Nephron (organoid): ENCODE measurements around the gene CHAD.
A peak's percentile ranks its signal among the peaks of the same experiment; 100 is the strongest.

Experiments
- H3K27ac Mint-ChIP-seq, 3 experiments: 2 replicates each; pipeline ENCODE4 v1.8.0; 2020; ENCODE audit warnings: mixed read lengths in 3 of 3, mild to moderate bottlenecking in 2 of 3, moderate library complexity in 1 of 3
- H3K27me3 Mint-ChIP-seq: 2 replicates; pipeline ENCODE4 v1.8.0; 2021; ENCODE audit warnings: low read depth, mild to moderate bottlenecking, moderate library complexity, mixed read lengths
- H3K36me3 Mint-ChIP-seq: 2 replicates; pipeline ENCODE4 v1.8.0; 2020; ENCODE audit warnings: low read depth, mixed read lengths
- H3K4me1 Mint-ChIP-seq: 2 replicates; pipeline ENCODE4 v1.8.0; 2020; ENCODE audit warnings: mixed read lengths
- H3K4me3 Mint-ChIP-seq, 3 experiments: 2 replicates each; pipeline ENCODE4 v1.8.0; 2020; ENCODE audit warnings: mild to moderate bottlenecking in 3 of 3, mixed read lengths in 3 of 3, moderate library complexity in 2 of 3
- H3K9me3 Mint-ChIP-seq: 2 replicates; pipeline ENCODE4 v1.8.0; 2020; ENCODE audit warnings: mixed read lengths
- CTCF ChIP-seq, 3 experiments: fragments of 200-600 bp; sonication (generic); IDR thresholded peaks; one replicate each; pipeline ENCODE4 v1.5.0; 2021; ENCODE audit warnings: antibody characterized with exemption in 3 of 3; ENCODE audit not compliant: unreplicated experiment in 3 of 3

Gene CHAD

GRCh38 chr17:50443505-50443974 lies 25.1 kb downstream of the CHAD start:
- no peaks in the 10 kb centered on the region for H3K36me3 Mint-ChIP-seq
- H3K27ac Mint-ChIP-seq: peak overlapping the region; percentile 59 to 82 (median 68)

GRCh38 chr17:50440838-50441829 lies 27.5 kb downstream of the CHAD start:
- peak overlapping the region; percentile 36 to 58 (median 38) for H3K27ac Mint-ChIP-seq
- H3K4me1 Mint-ChIP-seq: peaks cover 37% of the 10 kb centered on the region
- no peaks in the 10 kb centered on the region for H3K9me3 Mint-ChIP-seq
- H3K36me3 Mint-ChIP-seq: no peaks in the 10 kb centered on the region
- peaks cover 3% of the 10 kb centered on the region for H3K27me3 Mint-ChIP-seq
- TF ChIP-seq CTCF (IDR thresholded peaks at IDR 0.05; ENCODE audit: unreplicated experiment in 3 of 3): no peak
- H3K4me3 Mint-ChIP-seq: no peak overlapping the region

More at GRCh38 chr17:50443505-50443974, 25.1 kb downstream of the CHAD start:
- H3K4me1 Mint-ChIP-seq: peaks cover 37% of the 10 kb centered on the region
- H3K9me3 Mint-ChIP-seq: no peaks in the 10 kb centered on the region
- peak overlapping the region in 2 of 3 experiments; percentile 39 to 42 for H3K4me3 Mint-ChIP-seq
- peaks cover 3% of the 10 kb centered on the region for H3K27me3 Mint-ChIP-seq
- TF ChIP-seq CTCF (IDR thresholded peaks at IDR 0.05; ENCODE audit: unreplicated experiment in 3 of 3): no peak

- no peak overlapping the region for H3K4me3 Mint-ChIP-seq
- no peaks in the 10 kb centered on the region for H3K9me3 Mint-ChIP-seq
- peaks cover 31% of the 10 kb centered on the region for H3K4me1 Mint-ChIP-seq
- TF ChIP-seq CTCF (IDR thresholded peaks at IDR 0.05; ENCODE audit: unreplicated experiment in 3 of 3): no peak
- H3K27ac Mint-ChIP-seq: peak overlapping the region; percentile 36 to 58 (median 38)
- peaks cover 2% of the 10 kb centered on the region for H3K27me3 Mint-ChIP-seq
- H3K36me3 Mint-ChIP-seq: no peaks in the 10 kb centered on the region
Measured at GRCh38 chr17:50440172-50440837, 28.4 kb downstream of the CHAD start.

GRCh38 chr17:50439008-50439407 lies 29.7 kb downstream of the CHAD start:
- H3K36me3 Mint-ChIP-seq: no peaks in the 10 kb centered on the region
- no peaks in the 10 kb centered on the region for H3K9me3 Mint-ChIP-seq
- H3K27ac Mint-ChIP-seq: peak overlapping the region in 1 of 3 experiments; percentile 65
- TF ChIP-seq CTCF (IDR thresholded peaks at IDR 0.05; ENCODE audit: unreplicated experiment in 3 of 3): no peak
- no peaks in the 10 kb centered on the region for H3K27me3 Mint-ChIP-seq
- no peak overlapping the region for H3K4me3 Mint-ChIP-seq
- H3K4me1 Mint-ChIP-seq: peaks cover 18% of the 10 kb centered on the region

GRCh38 chr17:50437409-50437808 lies 31.3 kb downstream of the CHAD start:
- TF ChIP-seq CTCF (IDR thresholded peaks at IDR 0.05; ENCODE audit: unreplicated experiment in 3 of 3): no peak
- Mint-ChIP-seq H3K4me1 (peaks cover 8% of the 10 kb centered on the region), H3K27me3 (no peaks in the 10 kb centered on the region), H3K4me3 (no peak overlapping the region), H3K9me3 (no peaks in the 10 kb centered on the region), H3K27ac (no peak overlapping the region), H3K36me3 (no peaks in the 10 kb centered on the region)
